HG02981 (cell line): Measurements from ENCODE around the gene TMEM134.

Experiments used
- ATAC-seq: cut with Tn5 transposase; IDR thresholded peaks from one replicate; pipeline ENCODE4 v1.9.1; 2021; ENCODE audit warnings: mild to moderate bottlenecking, moderate library complexity; ENCODE audit not compliant: unreplicated experiment

The TMEM134 gene

GRCh38 chr11:67500831-67501715 lies 32.0 kb upstream of the TMEM134 start:
- ATAC-seq: no peak

- ATAC-seq: no peak
Observed at GRCh38 chr11:67500484-67500821, 31.4 kb upstream of the TMEM134 start.

GRCh38 chr11:67499808-67500483 lies 30.9 kb upstream of the TMEM134 start:
- no peak for ATAC-seq

- ATAC-seq: no peak
Observed at GRCh38 chr11:67498544-67498972, 29.5 kb upstream of the TMEM134 start.

GRCh38 chr11:67497656-67498291 lies 28.7 kb upstream of the TMEM134 start:
- no peak for ATAC-seq

GRCh38 chr11:67496113-67496512 lies 27.1 kb upstream of the TMEM134 start:
- ATAC-seq: no peak

- ATAC-seq: no peak
Observed at GRCh38 chr11:67495234-67496005, 26.4 kb upstream of the TMEM134 start.

- ATAC-seq: no peak
Observed at GRCh38 chr11:67494371-67495233, 25.6 kb upstream of the TMEM134 start.

GRCh38 chr11:67493548-67494370 lies 24.7 kb upstream of the TMEM134 start:
- ATAC-seq: no peak

GRCh38 chr11:67492801-67493547 lies 23.9 kb upstream of the TMEM134 start:
- ATAC-seq: no peak

GRCh38 chr11:67492069-67492727 lies 23.1 kb upstream of the TMEM134 start:
- ATAC-seq: no peak

GRCh38 chr11:67491276-67492068 lies 22.4 kb upstream of the TMEM134 start:
- ATAC-seq: no peak

- no peak for ATAC-seq
Observed at GRCh38 chr11:67490727-67491065, 21.6 kb upstream of the TMEM134 start.

- ATAC-seq: no peak
Observed at GRCh38 chr11:67489885-67490726, 21.1 kb upstream of the TMEM134 start.

GRCh38 chr11:67489203-67489884 lies 20.3 kb upstream of the TMEM134 start:
- no peak for ATAC-seq
